ENCODE data around the gene SAPCD2. TPM values are rescaled to one million over a fixed set of nuclear protein-coding genes. Genes with fewer than 3 reads are reported as not detected.
A peak's percentile ranks its signal among the peaks of the same experiment; 100 is the strongest.
"Not testable (repeated sequence)": the region's sequence is repeated elsewhere in the genome, so short reads cannot be mapped to it uniquely, and the experiment has no call there.

SAPCD2 gene
- total RNA-seq, 6 experiments from 2014 or later: 0.05 to 0.43 (median 0.22) TPM; not detected in 1

DNA sequence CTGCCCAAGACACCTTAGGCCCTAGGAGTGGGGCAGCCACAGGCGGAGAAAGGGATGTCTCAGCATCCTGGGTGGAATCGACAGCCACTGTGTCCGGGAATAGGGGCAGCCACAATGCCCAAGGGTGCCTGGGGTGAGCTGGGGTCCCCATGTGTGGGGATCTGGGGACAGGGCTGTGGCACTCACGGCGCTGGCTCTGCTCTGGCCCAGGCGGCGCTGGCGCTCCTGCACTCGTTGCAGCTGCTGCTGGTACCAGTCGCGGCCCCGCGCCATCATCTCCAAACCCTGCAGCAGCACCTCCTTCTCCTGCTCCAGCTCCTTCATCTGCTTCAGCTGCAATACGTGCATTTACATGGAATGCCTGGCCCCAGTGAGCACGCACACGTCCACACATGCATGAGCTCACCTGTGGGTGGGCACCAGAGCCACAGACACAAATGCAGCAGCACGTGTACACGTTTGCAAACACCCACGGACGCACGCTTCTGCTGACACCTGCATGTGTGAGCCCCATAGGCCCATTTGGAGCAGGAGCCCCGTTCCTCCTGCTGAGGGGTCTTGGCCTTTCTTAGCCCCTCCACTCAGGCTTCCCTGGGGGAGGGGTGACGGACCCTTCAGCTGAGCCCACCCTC is 4.9 kb downstream of the SAPCD2 start:
- no peaks in the 10 kb centered on the region for H3K4me1 ChIP-seq
- no peaks in the 10 kb centered on the region for H3K36me3 ChIP-seq
- ATAC-seq (no peak), DNase-seq (no peak)
- H3K27ac ChIP-seq: no peak overlapping the region
- no peaks in the 10 kb centered on the region for H3K9me3 ChIP-seq
- intact Hi-C loops (cut with DNase I): no loop called here
- TF ChIP-seq, protein P1, sequence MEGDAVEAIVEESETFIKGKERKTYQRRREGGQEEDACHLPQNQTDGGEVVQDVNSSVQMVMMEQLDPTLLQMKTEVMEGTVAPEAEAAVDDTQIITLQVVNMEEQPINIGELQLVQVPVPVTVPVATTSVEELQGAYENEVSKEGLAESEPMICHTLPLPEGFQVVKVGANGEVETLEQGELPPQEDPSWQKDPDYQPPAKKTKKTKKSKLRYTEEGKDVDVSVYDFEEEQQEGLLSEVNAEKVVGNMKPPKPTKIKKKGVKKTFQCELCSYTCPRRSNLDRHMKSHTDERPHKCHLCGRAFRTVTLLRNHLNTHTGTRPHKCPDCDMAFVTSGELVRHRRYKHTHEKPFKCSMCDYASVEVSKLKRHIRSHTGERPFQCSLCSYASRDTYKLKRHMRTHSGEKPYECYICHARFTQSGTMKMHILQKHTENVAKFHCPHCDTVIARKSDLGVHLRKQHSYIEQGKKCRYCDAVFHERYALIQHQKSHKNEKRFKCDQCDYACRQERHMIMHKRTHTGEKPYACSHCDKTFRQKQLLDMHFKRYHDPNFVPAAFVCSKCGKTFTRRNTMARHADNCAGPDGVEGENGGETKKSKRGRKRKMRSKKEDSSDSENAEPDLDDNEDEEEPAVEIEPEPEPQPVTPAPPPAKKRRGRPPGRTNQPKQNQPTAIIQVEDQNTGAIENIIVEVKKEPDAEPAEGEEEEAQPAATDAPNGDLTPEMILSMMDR (IDR thresholded peaks at IDR 0.05): no peak
- TF ChIP-seq POLR2A (IDR thresholded peaks at IDR 0.05): no peak
- H3K27me3 ChIP-seq: peaks cover 0 to 14% of the 10 kb centered on the region in 2 donors
- 35% methylated on average over 8 of the region's 23 CpGs for WGBS (ENCODE audit: insufficient coverage, low coverage, low lambda C conversion rate, missing lambda C conversion rate)
- no peak overlapping the region for H3K4me3 ChIP-seq

DNA sequence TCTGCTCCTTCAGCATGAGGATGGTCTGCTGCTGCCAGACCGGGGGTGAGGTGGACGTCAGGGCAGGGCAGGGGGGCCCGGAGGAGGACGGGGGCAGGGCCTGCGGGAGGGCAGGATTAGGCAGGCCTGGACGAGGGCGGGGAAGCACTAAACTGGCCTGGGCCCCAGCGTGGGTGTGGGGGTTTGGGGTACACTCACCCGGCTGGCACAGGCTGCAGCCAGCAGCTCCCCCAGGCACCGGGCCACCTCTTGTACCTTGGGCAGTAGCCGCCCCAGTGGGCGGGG is 5.5 kb downstream of the SAPCD2 start:
- Histone ChIP-seq H3K9me3 (no peaks in the 10 kb centered on the region), H3K36me3 (no peaks in the 10 kb centered on the region), H3K27me3 (peaks cover 0 to 14% of the 10 kb centered on the region in 2 donors), H3K4me3 (no peak overlapping the region), H3K4me1 (no peaks in the 10 kb centered on the region), H3K27ac (no peak overlapping the region)
- DNase-seq (no peak), ATAC-seq (no peak)
- intact Hi-C loops (cut with DNase I): no loop called here
- TF ChIP-seq, protein P1 (IDR thresholded peaks at IDR 0.05): no peak
- no peak for TF ChIP-seq POLR2A (IDR thresholded peaks at IDR 0.05)
- 20% methylated on average over 1 of the region's 12 CpGs for WGBS (ENCODE audit: insufficient coverage, low coverage, low lambda C conversion rate, missing lambda C conversion rate)

DNA sequence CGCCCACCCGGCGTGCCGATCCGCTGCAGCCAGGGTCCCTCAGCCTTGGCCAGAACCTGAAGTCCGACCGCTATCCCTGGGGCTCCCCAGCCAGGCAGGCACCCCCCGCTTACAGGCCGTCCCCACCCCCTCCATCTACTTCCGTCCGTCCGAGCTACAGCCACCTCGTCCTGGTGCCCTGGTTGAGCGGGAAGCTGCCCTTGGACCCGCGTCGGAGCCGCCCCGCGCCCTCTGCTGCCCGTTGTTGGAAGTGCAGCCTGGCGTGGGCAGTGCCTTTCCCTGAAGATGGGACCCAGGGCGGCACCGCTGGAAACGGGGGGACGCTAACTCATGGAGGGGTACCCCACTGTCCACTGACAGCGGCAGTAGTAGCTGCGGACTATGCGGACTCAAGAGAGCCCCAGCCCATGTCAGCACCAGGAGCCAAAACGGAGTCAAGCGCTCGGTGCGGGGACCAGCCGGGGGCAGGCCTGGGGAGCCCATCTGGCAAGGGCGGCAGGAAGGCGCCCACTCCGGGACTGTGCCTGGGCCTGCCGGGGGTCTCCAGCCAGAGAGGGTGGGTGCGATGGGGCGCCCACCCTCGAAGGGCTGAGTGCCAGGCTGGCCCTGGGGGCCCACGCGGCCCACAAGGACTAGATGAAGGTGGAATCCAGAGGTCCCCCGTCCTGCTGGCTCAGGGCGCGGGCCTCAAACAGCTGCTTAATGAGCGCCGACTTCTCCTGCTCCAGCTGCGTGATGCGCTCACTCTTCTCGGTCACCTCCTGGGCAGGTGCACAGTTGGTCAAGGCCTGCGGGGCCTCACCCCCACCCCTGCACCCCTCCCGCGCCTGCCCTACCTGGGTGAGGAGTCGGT is 6.1 kb downstream of the SAPCD2 start:
- Histone ChIP-seq H3K27me3 (peaks cover 0 to 8% of the 10 kb centered on the region in 2 donors), H3K9me3 (no peaks in the 10 kb centered on the region), H3K36me3 (no peaks in the 10 kb centered on the region), H3K4me1 (no peaks in the 10 kb centered on the region), H3K27ac (no peak overlapping the region), H3K4me3 (no peak overlapping the region)
- ATAC-seq (peak; percentile 73 to 88 (median 82)), DNase-seq (peak; percentile 70 to 82 (median 77))
- no peak for TF ChIP-seq POLR2A (IDR thresholded peaks at IDR 0.05)
- TF ChIP-seq, protein P1 (IDR thresholded peaks at IDR 0.05): peak; percentile 91 to 98 (median 92)
- WGBS (ENCODE audit: insufficient coverage, low coverage, low lambda C conversion rate, missing lambda C conversion rate): 0% methylated on average over 2 of the region's 55 CpGs
- intact Hi-C loops (cut with DNase I): no loop called here

DNA sequence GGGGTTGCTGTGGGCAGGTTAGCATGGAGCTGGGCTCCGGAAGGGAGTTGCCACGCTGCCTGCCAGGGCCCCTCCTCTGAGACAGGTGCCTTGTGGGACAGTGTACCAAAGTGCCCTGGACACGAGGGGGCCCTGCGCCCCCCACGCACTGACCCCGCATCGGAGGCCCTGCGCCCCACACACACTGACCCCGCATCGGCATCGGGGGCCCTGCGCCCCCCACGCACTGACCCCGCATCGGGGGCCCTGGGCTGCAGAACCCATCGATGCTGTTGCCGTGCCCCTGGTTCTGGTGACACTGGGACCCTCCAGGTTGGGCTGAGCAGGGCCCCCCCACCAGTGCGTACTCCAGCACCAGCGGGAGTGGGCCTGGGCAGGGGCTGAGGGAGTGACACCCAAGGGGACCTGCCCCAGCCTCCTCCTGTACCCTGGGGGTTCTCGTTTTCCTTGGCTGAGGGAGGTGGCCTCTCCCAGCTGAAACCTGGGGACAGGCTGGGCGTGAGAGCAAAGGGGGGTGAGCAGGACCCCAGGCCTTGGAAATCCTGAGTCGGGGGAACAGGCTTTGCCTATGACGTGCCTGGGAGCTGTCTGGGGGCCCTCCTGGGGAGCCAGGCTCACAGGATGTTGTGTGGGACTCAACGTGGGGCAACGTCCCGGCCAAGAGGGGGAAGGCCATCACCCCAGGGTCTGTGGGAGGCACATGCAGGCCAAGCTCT is 6.9 kb downstream of the SAPCD2 start:
- Histone ChIP-seq H3K4me1 (no peaks in the 10 kb centered on the region), H3K27me3 (peaks cover 0 to under 1% of the 10 kb centered on the region in 2 donors), H3K36me3 (no peaks in the 10 kb centered on the region), H3K27ac (no peak overlapping the region), H3K4me3 (no peak overlapping the region), H3K9me3 (no peaks in the 10 kb centered on the region)
- intact Hi-C loops (cut with DNase I): no loop called here
- DNase-seq (no peak), ATAC-seq (no peak)
- no CpG with 5 or more reads among the region's 26 CpGs for WGBS (ENCODE audit: insufficient coverage, low coverage, low lambda C conversion rate, missing lambda C conversion rate)
- no peak for TF ChIP-seq POLR2A (IDR thresholded peaks at IDR 0.05)
- TF ChIP-seq, protein P1 (IDR thresholded peaks at IDR 0.05): no peak

DNA sequence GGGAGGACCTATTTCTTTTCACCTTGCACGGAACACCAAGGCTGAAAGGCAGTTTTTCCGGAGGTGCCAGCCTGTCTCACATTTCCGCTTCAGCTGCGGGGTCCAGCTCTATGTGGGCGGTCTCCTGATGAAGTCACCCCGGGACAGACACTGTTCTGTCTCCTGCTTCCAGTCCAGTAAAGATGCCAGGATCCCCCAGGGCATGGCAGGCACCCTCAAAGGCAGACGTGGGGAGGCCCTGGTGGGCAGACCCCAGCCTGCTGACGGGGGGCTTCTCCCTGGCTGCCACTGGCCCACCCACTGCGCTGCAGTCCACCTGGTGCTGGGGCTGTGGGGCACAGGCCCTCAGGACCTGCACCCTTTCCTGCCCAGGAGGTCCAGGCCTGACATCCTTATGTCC is 7.6 kb downstream of the SAPCD2 start:
- H3K4me3 ChIP-seq; DNase-seq; H3K27ac ChIP-seq; H3K9me3 ChIP-seq; H3K27me3 ChIP-seq; H3K36me3 ChIP-seq; H3K4me1 ChIP-seq; intact Hi-C loops (cut with DNase I); ATAC-seq: not testable (repeated sequence)
- no CpG with 5 or more reads among the region's 9 CpGs for WGBS (ENCODE audit: insufficient coverage, low coverage, low lambda C conversion rate, missing lambda C conversion rate)

Measured in right lobe of liver (tissue), 6 donors.